HG02678 (cell line): Measurements from ENCODE around the gene MTSS2.

ENCODE experiments used
- ATAC-seq: cut with Tn5 transposase; IDR thresholded peaks from one replicate; pipeline ENCODE4 v1.9.1; 2021; ENCODE audit warnings: mild to moderate bottlenecking, moderate library complexity; ENCODE audit not compliant: unreplicated experiment

The MTSS2 gene

DNA sequence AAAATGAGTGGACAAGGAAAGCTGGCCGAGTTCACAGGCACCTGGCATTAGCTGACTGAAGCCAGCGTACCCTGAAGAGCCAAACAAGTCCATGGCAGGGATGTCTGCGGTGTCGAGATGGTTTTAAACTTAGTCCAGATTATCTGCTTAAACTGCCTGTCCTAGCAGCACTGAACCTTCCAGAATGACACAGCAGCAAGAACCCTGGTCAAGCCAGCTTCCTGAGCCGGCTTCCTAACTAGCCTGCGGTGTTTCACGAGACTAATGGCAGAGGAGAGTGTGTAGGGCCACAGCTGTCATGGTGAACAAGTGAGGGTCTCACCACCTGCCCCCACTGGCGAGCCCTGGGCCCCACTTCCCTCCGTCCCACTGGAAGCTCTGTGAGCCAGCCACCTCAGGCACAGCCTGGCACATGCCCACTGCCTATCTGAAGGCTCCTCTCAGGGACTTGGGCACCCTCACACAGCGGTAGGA is 28.8 kb upstream of the MTSS2 start:
- no peak for ATAC-seq

DNA sequence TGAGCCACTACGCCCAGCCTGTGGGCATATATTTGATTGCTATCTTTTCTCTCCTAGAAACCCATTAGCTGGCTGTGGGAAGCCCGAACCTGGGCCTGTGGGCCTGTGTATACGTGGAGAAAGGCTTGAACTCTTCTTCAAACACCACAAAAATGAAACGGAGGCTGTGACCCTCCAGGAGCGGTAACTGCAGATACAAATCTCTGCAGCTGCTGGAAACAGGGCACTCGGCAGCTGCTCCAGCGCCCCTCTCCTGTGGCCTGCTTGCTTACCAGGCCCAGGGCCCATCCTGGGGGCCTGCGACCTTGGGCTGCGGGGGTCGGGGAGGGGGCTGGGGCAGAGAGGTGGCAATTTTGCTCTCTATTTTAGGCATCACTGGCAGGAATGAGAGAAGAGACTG is 28.0 kb upstream of the MTSS2 start:
- no peak for ATAC-seq

DNA sequence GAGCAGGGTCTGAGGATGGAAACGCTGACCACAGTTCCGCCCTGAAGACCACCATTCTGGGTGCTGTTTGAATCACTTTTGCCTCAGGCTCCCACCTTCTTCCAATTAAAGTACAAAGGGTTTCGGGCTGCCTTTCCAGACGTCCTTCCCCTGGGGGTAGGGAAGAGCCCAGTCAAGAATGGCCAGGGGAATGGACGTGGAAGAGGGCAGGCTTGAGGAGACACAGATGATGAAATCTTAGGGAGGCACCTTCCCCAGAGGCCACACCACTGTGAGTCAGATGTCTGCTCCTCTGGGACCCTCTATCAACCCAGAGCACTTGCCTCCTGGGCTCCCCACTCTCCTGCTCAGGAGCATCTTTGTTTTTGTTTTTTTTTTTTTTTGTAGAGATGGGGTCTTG is 27.5 kb upstream of the MTSS2 start:
- ATAC-seq: no peak

DNA sequence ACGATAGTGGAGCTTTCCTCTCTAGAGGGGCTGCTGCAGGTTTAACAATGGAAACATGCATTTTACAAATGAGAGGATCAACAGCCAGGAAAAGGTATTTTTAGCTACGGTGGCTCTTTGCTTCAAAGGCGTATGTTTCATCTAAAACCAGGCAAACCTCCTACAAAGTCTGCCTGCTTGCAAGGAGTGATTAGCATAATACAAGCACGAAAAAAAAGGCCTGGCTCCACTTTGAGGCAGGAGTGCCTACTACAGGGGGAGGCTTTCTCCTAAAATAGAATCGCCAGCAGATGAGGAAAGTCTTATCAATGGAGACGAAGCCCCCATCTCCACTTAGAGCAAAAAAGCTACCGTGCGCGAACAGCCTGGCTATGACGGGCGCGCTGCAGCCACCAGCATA is 27.1 kb upstream of the MTSS2 start:
- no peak for ATAC-seq

DNA sequence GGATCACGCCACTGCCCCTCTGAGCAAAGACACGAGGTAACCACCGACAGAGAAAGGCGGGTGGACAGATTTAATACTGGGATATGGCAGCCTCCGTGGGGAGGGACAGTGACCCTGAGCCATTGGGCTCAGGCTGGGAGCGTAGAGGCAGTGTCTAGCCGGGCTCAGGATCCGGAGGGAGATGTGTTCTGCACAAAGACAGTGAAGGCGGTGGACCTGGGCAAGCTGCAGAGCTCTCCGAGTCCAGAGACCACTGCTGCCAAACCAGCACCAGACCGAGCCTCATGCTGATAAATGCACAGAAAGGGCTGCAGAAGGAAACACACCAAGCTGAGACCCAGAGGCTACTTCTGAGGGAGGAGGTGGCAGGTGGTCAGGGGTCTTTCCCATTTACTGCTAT is 26.5 kb upstream of the MTSS2 start:
- ATAC-seq: no peak

DNA sequence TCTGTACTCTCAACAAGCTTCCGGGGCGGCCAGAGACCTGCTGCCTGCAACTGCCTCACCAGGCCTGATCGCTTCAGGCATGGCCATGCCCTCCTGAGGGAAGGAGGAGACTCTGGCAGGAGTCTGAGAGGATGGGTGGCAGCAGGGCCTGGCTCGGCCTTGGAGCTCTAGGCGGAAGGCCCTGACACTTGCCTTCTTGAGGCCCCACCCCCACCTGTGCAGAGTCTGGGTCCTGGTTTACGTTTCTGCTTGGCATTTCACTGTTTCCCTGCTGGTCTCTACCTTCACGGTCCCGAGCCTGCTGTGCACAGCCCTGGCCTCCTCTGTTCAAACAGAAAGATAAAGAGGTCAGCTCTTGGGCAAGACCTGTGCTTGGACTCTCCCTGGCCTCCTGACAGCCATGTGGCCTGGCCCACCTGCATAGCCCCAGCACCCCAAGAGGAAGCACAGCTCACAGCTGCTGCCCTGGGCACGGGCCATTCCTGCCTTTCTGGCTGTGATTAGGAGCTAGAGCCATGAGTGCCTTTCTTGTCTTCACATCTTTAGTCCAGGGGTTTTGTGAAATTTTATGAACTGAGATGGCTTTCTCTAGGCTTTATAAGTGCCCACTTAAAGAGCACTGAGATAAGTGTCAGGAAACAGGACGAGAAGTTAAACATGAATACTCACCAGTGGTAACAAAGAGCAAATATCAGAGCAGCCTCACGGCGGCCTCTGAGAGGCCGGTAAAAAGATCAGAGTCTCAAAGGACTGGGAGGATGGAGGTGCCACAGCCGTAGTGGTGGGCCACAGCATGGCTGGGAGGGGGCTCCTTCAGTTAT is 25.6 kb upstream of the MTSS2 start:
- no peak for ATAC-seq

DNA sequence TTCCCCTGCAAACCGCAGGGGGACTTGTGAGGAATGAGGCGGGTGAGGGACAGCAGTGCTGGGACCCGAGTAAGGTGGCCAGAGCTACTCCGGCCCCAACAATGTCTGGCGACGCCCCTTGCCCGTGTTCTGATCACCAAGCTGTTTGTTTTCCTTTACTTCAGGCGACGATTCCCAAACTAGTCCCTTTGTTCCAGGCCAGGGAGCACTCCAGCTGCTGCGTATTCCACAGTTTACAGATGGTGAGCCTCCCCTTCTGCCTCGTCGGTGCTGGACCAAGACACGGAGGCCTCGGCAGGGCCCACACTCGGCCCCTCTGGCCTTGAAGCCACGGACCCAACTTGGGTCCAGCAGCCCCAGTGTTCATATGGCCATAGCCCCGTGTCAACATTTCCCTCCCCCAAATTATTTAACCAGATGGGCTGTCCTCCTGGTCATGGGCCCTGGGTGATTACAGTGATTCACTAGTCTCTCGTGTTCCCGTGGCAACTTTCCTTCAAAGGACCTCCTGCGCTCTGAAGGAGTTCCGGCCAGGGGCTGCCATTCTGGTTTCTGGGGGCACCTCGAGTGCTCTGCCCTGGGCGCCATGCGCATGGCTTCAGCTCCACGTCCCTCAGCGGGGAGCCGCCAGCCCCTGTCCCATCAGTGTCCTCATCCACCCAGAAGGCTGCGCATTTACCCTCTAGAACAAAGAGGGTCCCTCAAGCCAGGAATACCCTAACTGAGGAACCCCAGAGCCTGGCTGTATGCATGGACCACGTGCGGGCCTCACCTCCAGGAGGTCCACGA is 24.8 kb upstream of the MTSS2 start:
- no peak for ATAC-seq

DNA sequence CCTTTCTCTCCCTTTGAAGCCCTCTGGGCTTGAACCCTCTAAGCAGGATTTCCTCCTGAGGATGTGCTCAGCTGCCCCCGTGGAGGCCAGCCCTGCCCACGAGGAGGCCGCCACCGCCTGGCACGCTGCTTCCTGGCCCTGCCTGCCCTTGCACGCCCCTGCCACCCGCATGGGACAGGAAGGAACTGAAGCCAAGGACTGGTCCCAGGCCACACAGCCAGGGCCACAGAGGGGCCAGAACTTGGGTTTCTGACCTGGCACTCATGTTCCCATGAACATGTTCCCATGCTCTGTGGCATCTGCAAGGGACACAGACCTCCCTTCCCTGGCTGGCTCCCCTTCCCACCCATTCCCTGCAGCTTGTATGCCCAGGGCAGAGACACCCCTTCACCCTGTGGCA is 24.1 kb upstream of the MTSS2 start:
- no peak for ATAC-seq

DNA sequence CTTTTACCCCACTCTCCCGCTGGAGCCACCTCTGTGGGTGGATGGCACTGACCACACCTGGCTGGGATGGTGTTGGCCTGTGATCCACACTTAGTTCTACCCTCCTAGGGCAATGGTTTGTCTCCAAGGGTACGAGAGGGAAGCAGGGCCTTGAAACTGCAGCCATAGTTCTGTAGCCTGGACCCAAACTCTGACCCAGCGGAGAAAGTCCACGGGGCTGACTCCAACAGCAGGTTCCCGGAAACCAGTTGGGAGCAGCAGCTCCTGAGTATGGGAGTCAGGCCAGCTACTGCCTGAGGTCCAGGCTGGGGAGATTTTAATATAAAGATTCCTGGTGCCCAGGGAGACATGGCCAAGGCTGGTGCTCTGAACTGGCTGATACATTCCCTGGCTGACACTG is 23.6 kb upstream of the MTSS2 start:
- ATAC-seq: no peak

DNA sequence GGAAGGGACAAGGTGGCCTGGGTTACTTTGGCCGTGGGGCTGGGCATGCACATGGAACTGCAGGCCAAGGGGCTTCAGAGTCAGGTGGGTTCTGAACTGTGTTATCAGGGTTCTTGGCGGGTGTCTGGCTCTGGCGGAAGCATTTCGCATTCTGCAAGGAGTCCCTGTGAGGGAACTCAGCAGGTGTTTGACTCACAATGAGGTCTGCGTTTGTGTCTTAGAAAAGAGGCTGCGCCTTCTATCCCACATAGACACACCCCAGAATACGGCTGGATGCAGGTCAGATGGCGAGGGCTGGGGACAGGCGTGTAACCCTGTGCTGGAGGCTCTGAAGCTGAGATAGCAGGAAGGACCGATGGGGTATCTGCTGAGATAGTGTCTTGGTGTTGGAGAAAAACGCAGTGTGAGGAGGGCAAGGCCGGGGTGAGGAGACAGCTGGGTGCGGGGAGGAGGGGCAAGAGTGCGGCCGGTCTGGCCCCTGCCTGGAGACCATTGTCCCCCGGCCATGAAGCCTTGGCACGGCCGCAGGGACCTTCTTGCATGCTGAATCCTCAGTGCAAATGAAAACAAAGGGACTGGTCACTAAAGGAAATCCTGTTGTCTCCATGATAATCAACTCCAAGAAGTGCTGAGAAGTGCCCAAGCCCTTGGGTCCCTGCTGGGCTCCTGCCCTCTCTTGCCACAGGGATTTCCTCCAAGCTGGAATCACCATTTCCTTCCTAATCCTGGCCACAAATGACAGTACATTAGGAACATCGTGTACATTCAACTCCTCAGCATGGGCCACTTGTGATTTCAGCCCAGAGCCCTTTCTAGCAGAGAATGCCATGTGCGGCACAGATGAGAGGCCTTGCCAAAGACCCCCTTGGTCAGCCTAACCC is 22.8 kb upstream of the MTSS2 start:
- ATAC-seq: no peak

DNA sequence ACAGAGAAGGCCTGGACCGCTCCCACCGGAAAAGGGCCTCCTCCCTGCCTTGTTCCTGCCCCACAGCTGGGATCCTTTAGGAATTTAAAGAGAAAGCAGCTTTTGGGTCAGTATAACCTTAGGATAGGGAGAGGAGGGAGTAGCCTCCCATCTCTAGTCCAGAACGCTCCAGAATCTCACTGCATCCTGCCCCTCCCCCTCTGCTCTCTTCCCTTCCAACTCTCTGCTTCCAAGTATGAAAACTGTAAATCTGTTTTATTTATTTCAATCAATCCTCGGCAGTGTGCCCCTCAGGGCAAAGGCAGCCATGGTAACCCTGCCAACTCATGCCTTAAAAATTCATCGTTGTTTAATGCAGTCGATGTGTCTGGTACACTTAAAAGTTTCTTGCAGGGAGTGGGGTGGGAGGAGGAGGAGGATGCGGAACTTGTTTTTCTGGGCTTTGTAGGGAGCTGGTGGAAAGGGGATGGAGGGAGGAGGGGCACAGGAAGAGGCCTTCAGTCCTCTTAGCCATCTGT is 21.2 kb upstream of the MTSS2 start:
- ATAC-seq: no peak

DNA sequence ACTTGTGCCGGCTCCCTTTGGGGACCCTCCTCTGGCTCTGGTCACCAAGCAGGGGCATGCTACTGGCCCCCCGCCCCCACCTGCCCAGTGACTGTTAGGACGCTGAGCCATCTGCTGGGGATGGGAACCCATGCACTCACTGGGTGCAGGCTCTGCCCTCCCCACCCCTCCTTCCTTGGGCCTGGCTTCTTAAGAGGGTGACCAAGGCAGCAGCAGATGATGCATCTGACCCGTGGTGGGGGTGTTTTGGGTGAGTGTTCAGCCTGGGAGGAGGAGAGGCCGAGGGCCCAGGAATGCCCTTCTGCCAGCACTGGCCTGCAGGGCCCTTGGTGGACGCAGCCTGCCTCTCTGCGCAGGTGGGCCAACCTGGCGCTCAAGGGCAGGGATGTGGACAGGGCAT is 19.2 kb upstream of the MTSS2 start:
- no peak for ATAC-seq

DNA sequence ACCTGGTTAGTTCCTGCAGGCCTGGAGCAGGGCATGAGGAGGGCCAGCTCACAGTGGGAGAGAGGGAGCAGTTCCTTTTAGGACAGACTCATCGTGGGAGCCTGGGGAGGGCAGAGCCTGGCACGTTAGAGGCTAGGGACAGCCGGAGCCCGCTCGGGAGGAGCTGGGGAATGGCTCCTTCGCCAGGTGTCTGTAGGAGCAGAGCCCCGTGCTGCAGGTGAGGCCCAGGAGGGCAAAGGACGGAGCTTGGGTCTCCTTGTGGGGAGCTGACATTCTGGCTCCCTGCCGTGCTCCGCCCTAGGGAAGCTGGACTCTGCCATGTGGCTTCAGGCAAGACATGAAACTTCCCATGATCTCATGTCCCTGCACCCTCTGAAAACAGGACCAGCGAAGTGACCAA is 18.7 kb upstream of the MTSS2 start:
- ATAC-seq: no peak

DNA sequence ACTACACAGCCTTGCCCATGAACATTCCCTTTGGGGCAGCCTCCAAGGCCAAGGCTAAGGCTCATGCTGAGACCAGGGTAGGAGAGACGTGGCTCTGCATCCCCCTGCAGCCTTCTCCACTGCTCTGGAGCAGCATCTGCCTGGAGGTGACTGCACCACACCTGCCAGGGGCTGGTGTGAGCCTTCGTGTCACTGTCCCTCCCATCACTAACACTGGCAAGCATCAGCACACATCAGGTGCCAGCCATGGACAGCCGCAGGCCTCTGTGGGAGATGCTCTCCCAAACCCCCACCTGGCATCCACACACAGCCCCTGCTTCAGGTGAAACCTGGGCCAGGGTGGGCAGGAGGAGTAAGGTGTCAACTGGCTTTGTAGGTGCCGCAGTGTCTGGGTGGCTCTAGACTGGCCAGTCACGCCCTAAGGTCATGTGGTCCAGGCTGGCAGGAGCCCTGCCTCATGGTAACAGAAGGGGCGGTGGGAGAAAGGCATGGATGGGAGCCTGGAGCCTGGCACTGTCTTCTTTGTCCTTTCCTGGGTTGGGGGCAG is 18.1 kb upstream of the MTSS2 start:
- no peak for ATAC-seq

DNA sequence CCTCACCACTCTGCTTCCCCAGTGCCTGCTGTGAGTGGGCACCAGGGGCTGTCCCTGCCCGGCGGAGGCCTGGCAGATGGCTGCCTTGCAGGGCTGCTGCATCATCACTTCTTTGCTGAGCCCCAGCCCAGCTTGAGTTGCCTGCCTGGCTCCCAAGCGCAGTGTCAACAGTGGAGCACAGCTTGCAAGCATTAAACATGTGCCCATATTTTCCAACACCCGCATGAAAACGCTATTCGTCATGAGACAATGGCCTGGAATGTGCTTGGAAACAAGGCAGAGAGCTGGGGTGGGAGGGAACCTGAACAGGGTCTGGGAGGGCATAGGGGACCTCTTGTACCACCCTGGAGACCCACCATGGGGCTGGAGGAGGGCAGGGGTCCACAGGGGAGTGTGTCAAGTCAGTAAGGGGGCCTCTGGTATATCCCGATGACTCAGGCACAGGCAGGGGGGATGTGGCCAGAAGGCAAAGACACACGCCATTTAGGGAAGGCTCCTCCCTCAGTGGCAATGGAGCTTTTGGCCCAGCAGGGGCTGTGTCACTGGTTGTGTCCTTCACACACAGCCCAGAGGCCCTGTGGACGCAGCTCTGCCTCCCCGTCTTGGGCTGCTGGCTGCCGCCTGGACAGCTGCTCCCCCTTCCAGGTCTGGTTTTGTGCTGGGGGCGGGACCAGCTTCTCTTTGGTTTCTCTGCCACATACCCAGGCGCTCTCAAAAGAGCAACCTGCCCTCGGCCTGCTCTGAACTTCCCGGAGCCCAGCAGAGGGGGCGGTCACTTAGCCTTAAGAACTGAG is 17.4 kb upstream of the MTSS2 start:
- ATAC-seq: no peak

DNA sequence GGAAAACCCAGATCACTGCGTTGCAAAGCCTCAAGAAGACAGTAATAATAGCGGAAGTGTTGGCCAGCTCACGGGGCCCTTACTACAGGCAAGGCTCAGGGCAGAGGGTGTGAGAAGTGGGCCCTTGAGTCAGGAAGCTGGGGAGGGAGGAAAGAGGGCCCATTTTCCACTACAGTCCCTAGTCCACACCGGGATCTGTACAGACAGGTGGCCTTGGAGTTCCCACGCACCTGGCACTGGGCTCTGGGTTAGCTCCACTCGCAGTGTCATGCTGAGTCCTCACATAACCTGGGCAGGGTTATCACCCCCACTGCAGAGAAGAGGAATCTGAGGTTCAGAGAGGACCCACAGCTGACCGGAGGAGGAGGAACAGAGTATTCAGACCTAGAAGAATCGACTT is 16.8 kb upstream of the MTSS2 start:
- no peak for ATAC-seq

DNA sequence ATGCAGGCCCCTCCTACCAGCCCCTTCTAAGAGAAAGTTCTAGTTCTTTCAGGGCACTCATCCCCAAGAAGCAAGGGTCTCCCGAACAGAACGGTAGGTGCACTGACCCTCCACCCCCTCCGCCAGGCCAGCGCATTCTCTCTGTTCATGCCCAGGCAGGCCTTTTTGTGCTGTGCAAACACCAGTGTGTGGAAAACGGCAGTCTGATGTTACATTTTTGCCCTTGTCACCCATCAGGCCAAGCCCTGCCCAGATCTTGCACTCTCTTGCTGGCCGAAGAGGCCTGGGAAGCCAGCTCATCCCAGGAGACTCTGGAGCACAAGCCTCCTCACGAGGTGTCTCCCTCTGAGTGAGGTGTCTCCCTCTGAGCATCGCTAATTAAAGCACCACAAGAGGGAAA is 16.1 kb upstream of the MTSS2 start:
- ATAC-seq: no peak

DNA sequence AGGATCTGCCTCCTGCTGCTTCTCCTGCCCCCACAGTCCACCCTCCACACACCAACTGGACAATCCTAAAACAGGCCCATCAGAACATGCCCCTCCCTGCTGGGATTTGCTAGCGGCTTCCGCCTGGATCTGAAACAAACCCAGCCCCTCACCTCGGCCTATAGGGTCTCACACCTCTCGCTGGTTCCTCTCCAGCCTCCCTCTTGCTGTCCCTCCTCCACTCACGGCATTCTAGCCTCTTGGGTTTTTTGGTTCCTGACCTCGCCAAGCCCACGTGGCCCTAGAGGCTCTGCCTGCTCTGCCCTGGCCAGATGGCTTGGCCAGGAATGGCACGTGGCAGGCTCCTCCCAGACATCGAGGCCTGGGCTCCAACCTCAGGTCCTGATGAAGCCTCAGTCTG is 15.7 kb upstream of the MTSS2 start:
- no peak for ATAC-seq

DNA sequence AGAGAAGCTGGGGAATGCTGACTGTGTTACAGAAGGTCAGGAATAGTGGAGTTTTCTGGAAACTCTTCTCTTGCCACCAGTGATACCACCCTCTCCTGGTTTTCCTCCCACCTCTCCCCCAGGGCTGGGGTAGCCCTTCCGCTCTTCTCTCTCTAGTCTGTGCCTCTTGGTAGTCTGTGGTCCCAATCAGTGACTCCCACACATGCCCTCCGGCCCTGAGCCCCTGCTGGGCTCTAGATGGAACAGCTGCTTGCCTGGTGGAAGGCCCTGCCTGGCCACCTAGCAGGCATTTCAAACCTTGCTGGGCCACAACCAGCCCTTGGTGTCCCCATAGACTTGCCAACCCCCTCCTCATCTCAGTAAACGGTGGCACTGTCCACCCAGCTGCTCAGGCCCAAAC is 15.2 kb upstream of the MTSS2 start:
- ATAC-seq: no peak
